Suprapubic skin (tissue), 4 donors: ENCODE measurements around the gene PLSCR2. TPM values are rescaled to one million over a fixed set of nuclear protein-coding genes. Genes with fewer than 3 reads are reported as not detected.

Experiments
- DNase-seq, 2 donors: peaks; one replicate each; pipeline ENCODE4 v3.0.0-alpha.2; 2019; ENCODE audit warnings: low spot score in 2 of 2
- H3K27ac ChIP-seq: fragments of 200-600 bp; sonication (generic); one replicate; pipeline ENCODE4 v1.5.1; 2019
- H3K27me3 ChIP-seq: fragments of 200-600 bp; sonication (generic); one replicate; pipeline ENCODE4 v1.5.1; 2019
- H3K36me3 ChIP-seq: fragments of 200-600 bp; sonication (generic); one replicate; pipeline ENCODE4 v1.5.1; 2019
- H3K4me1 ChIP-seq: fragments of 200-600 bp; sonication (generic); one replicate; pipeline ENCODE4 v1.5.1; 2019
- H3K4me3 ChIP-seq: fragments of 200-600 bp; sonication (generic); one replicate; pipeline ENCODE4 v1.5.1; 2019; ENCODE audit warnings: mild to moderate bottlenecking
- H3K9me3 ChIP-seq: fragments of 200-600 bp; sonication (generic); one replicate; pipeline ENCODE4 v1.5.1; 2019
- CTCF ChIP-seq, 2 donors: fragments of 200-600 bp in 1 of 2; fragments of 450-650 bp in 1 of 2; sonication (generic) in 1 of 2; IDR thresholded peaks; one replicate each; pipeline ENCODE4 v1.5.1; 2016 to 2019; ENCODE audit warnings: antibody characterized with exemption in 2 of 2, mild to moderate bottlenecking in 1 of 2, moderate library complexity in 1 of 2
- EP300 ChIP-seq: sonication (generic); formaldehyde crosslinking; IDR thresholded peaks from one replicate; pipeline ENCODE4 v1.6.1; 2017; ENCODE audit warnings: antibody characterized with exemption
- POLR2A ChIP-seq, 2 donors: fragments of 450-650 bp; IDR thresholded peaks; one replicate each; pipeline ENCODE4 v1.6.1; 2017; ENCODE audit warnings: antibody characterized with exemption in 2 of 2, mild to moderate bottlenecking in 2 of 2, moderate library complexity in 2 of 2
- POLR2AphosphoS5 ChIP-seq, 3 donors: sonication (generic); formaldehyde crosslinking; IDR thresholded peaks; one replicate each; pipeline ENCODE4 v1.6.1; 2017; ENCODE audit warnings: antibody characterized with exemption in 3 of 3
- WGBS: methylation state at CpG from one replicate; pipeline ENCODE4 v1.1.5; 2018; 5-methylcytosine and 5-hydroxymethylcytosine counted together
- total RNA-seq, 4 donors: library from RNA; depleted of rRNA; stranded (reverse); fragments of >200 nt; gene quantifications; one replicate each; pipeline ENCODE4 v1.1.0, GENCODE V29; 2016

PLSCR2 gene
- total RNA-seq, 4 donors from 2014 or later: not detected

DNA sequence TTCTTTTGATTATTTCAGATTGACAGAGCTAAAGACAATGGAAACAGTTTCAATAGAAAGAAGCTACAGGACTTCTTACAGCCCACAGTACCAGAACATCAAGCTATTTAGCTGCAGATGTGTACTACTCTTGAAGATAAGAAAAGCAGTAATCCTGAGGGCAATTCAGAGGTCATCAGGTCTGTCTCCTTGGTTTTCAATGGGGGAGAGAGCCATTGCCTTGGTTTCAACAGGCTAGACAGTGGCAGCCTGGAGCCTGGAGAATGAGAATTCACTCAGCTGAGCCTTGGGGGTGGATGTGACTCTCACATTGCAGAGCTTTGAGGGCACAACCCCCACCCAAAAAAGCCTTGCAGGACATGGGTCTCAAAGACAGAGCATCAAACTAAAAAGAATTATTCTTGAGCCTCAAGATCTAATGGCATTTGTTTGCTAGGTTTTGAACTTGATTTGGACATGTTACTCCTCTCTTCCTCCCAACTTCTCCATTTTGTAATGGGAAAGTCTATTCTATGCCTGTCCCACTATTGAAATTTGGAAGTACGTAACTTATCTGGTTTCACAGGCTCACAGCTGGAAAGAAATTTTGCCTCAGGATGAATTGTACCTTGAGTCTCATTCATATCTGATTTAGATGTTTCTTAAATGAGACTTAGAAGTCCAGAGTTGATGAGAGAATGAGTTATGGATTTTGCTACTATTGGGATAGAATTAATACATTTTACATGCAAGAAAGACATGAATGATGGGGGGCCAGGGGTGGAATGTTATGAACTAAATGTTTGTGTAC is 38.2 kb upstream of the PLSCR2 start:
- TF ChIP-seq POLR2A (IDR thresholded peaks at IDR 0.05) (no peak), CTCF (IDR thresholded peaks at IDR 0.05) (no peak), EP300 (no peak), POLR2AphosphoS5 (IDR thresholded peaks at IDR 0.05) (no peak)
- WGBS: 71% methylated on average over 1 of the region's 1 CpG
- no peak for DNase-seq
- no peaks in the 10 kb centered on the region for H3K27me3 ChIP-seq
- H3K4me3 ChIP-seq: no peak overlapping the region
- no peaks in the 10 kb centered on the region for H3K9me3 ChIP-seq
- peak overlapping the region; percentile 52 for H3K27ac ChIP-seq
- no peaks in the 10 kb centered on the region for H3K36me3 ChIP-seq
- H3K4me1 ChIP-seq: peaks cover 31% of the 10 kb centered on the region

GRCh38 chr3:146505516-146505915 is 36.2 kb upstream of the PLSCR2 start:
- H3K27me3 ChIP-seq: no peaks in the 10 kb centered on the region
- H3K4me1 ChIP-seq: peaks cover 31% of the 10 kb centered on the region
- no peaks in the 10 kb centered on the region for H3K9me3 ChIP-seq
- no peak for DNase-seq
- no peak for TF ChIP-seq POLR2A (IDR thresholded peaks at IDR 0.05)
- TF ChIP-seq EP300: no peak
- TF ChIP-seq POLR2AphosphoS5 (IDR thresholded peaks at IDR 0.05): no peak
- no peak for TF ChIP-seq CTCF (IDR thresholded peaks at IDR 0.05)
- WGBS: 84% methylated on average over 1 of the region's 1 CpG
- H3K27ac ChIP-seq: peak overlapping the region; percentile 74
- H3K4me3 ChIP-seq: no peak overlapping the region
- no peaks in the 10 kb centered on the region for H3K36me3 ChIP-seq

GRCh38 chr3:146504498-146505197 is 35.3 kb upstream of the PLSCR2 start:
- Histone ChIP-seq H3K9me3 (no peaks in the 10 kb centered on the region), H3K36me3 (no peaks in the 10 kb centered on the region), H3K27ac (peak overlapping the region; percentile 74), H3K4me3 (no peak overlapping the region), H3K27me3 (no peaks in the 10 kb centered on the region), H3K4me1 (peaks cover 31% of the 10 kb centered on the region)
- TF ChIP-seq CTCF (IDR thresholded peaks at IDR 0.05) (no peak), POLR2AphosphoS5 (IDR thresholded peaks at IDR 0.05) (no peak), EP300 (no peak), POLR2A (IDR thresholded peaks at IDR 0.05) (no peak)
- no peak for DNase-seq
- WGBS: 76% methylated on average over 3 of the region's 3 CpGs

- H3K27ac ChIP-seq: peak overlapping the region; percentile 62
- no peaks in the 10 kb centered on the region for H3K27me3 ChIP-seq
- DNase-seq: no peak
- peaks cover 31% of the 10 kb centered on the region for H3K4me1 ChIP-seq
- H3K36me3 ChIP-seq: no peaks in the 10 kb centered on the region
- TF ChIP-seq EP300: no peak
- TF ChIP-seq CTCF (IDR thresholded peaks at IDR 0.05): no peak
- no peak for TF ChIP-seq POLR2A (IDR thresholded peaks at IDR 0.05)
- TF ChIP-seq POLR2AphosphoS5 (IDR thresholded peaks at IDR 0.05): no peak
- no peak overlapping the region for H3K4me3 ChIP-seq
- 77% methylated on average over 12 of the region's 12 CpGs for WGBS
- H3K9me3 ChIP-seq: no peaks in the 10 kb centered on the region
Measured at GRCh38 chr3:146503461-146504202, 34.3 kb upstream of the PLSCR2 start.
